ENCODE data around the gene SLC8A1. TPM values are rescaled to one million over a fixed set of nuclear protein-coding genes. Genes with fewer than 3 reads are reported as not detected.

SLC8A1 gene
- total RNA-seq, 1 donor from 2014 or later = 34.8 TPM

GRCh38 chr2:40440835-40441234 is 11.1 kb downstream of the SLC8A1 start:
- Histone ChIP-seq H3K9ac (ENCODE audit: low read length) (no peak overlapping the region), H3K27ac (ENCODE audit: low read depth, low read length) (no peak overlapping the region), H3K36me3 (ENCODE audit: insufficient read depth, low read length) (no peaks in the 10 kb centered on the region), H3K4me3 (ENCODE audit: insufficient read depth, low read depth, low read length) (no peak overlapping the region), H4K20me1 (ENCODE audit: insufficient read depth, low read length) (no peaks in the 10 kb centered on the region), H3K4me2 (ENCODE audit: low read length) (no peak overlapping the region), H3K27me3 (ENCODE audit: insufficient read depth, low read length) (no peaks in the 10 kb centered on the region), H3K4me1 (ENCODE audit: insufficient read depth, low read length) (peaks cover 5% of the 10 kb centered on the region), H3K79me2 (ENCODE audit: insufficient read depth, low read length) (no peaks in the 10 kb centered on the region), H3K9me3 (ENCODE audit: insufficient read depth, low read depth, low read length) (no peaks in the 10 kb centered on the region), H2AFZ (ENCODE audit: low read depth, low read length) (no peak overlapping the region)
- H3K9me3 Mint-ChIP-seq (ENCODE audit: unreplicated experiment) = peaks cover 2% of the 10 kb centered on the region
- no peaks in the 10 kb centered on the region for H3K27me3 Mint-ChIP-seq (ENCODE audit: low read depth, unreplicated experiment)
- H3K36me3 Mint-ChIP-seq (ENCODE audit: low read depth, unreplicated experiment) = peaks cover 2% of the 10 kb centered on the region
- DNase-seq (ENCODE audit: low read depth) = no peak
- peaks cover 60% of the 10 kb centered on the region for H3K4me1 Mint-ChIP-seq (ENCODE audit: low read depth, unreplicated experiment)
- H3K4me3 Mint-ChIP-seq (ENCODE audit: unreplicated experiment) = no peak overlapping the region
- peak overlapping the region; percentile 67 for H3K27ac Mint-ChIP-seq (ENCODE audit: unreplicated experiment)
- TF ChIP-seq CTCF (IDR thresholded peaks at IDR 0.05; ENCODE audit: insufficient read depth, low read depth, low read length) = no peak
- no peak for TF ChIP-seq EZH2 (IDR thresholded peaks at IDR 0.05; ENCODE audit: insufficient read depth, low read length)
- peak; percentile 86 for FAIRE-seq

DNA sequence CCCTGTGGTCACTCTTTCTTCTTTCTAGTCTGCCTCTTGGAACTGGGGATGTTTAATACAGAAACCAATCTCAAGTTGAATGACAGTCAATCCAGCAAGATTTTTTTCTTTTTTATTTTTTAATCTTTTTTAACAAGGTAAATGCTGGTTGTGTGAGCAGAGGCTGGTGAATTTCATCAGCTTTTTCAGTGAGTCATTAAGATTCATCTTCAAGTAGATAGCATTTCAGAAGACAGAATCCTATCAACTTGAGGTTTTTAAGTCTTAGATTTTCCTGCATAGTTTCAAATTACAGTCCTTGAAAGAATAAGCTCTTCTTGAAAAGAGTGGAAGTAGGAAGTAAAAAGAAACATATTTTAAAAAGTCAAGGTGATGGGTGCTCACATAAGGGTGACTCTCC is 12.4 kb downstream of the SLC8A1 start:
- Histone ChIP-seq H3K4me2 (ENCODE audit: low read length) (no peak overlapping the region), H4K20me1 (ENCODE audit: insufficient read depth, low read length) (no peaks in the 10 kb centered on the region), H3K4me1 (ENCODE audit: insufficient read depth, low read length) (peaks cover 17% of the 10 kb centered on the region), H3K27me3 (ENCODE audit: insufficient read depth, low read length) (no peaks in the 10 kb centered on the region), H3K36me3 (ENCODE audit: insufficient read depth, low read length) (no peaks in the 10 kb centered on the region), H3K4me3 (ENCODE audit: insufficient read depth, low read depth, low read length) (no peak overlapping the region), H3K9ac (ENCODE audit: low read length) (no peak overlapping the region), H3K27ac (ENCODE audit: low read depth, low read length) (no peak overlapping the region), H3K79me2 (ENCODE audit: insufficient read depth, low read length) (no peaks in the 10 kb centered on the region), H2AFZ (ENCODE audit: low read depth, low read length) (no peak overlapping the region), H3K9me3 (ENCODE audit: insufficient read depth, low read depth, low read length) (no peaks in the 10 kb centered on the region)
- Mint-ChIP-seq H3K36me3 (ENCODE audit: low read depth, unreplicated experiment) (no peaks in the 10 kb centered on the region), H3K27ac (ENCODE audit: unreplicated experiment) (peak overlapping the region; percentile 96), H3K9me3 (ENCODE audit: unreplicated experiment) (peaks cover 2% of the 10 kb centered on the region), H3K27me3 (ENCODE audit: low read depth, unreplicated experiment) (no peaks in the 10 kb centered on the region), H3K4me1 (ENCODE audit: low read depth, unreplicated experiment) (peaks cover 61% of the 10 kb centered on the region), H3K4me3 (ENCODE audit: unreplicated experiment) (no peak overlapping the region)
- FAIRE-seq = peak; percentile 43
- TF ChIP-seq EZH2 (IDR thresholded peaks at IDR 0.05; ENCODE audit: insufficient read depth, low read length) = no peak
- TF ChIP-seq CTCF (IDR thresholded peaks at IDR 0.05; ENCODE audit: insufficient read depth, low read depth, low read length) = no peak
- no peak for DNase-seq (ENCODE audit: low read depth)

- no peaks in the 10 kb centered on the region for H3K36me3 ChIP-seq (ENCODE audit: insufficient read depth, low read length)
- peaks cover 78% of the 10 kb centered on the region for H3K4me1 Mint-ChIP-seq (ENCODE audit: low read depth, unreplicated experiment)
- H4K20me1 ChIP-seq (ENCODE audit: insufficient read depth, low read length) = no peaks in the 10 kb centered on the region
- no peaks in the 10 kb centered on the region for H3K27me3 ChIP-seq (ENCODE audit: insufficient read depth, low read length)
- no peak overlapping the region for H3K4me3 ChIP-seq (ENCODE audit: insufficient read depth, low read depth, low read length)
- H3K27ac Mint-ChIP-seq (ENCODE audit: unreplicated experiment) = peak overlapping the region; percentile 70
- peaks cover 36% of the 10 kb centered on the region for H3K4me1 ChIP-seq (ENCODE audit: insufficient read depth, low read length)
- no peaks in the 10 kb centered on the region for H3K9me3 Mint-ChIP-seq (ENCODE audit: unreplicated experiment)
- no peaks in the 10 kb centered on the region for H3K36me3 Mint-ChIP-seq (ENCODE audit: low read depth, unreplicated experiment)
- FAIRE-seq (no peak), DNase-seq (ENCODE audit: low read depth) (no peak)
- no peak overlapping the region for H3K9ac ChIP-seq (ENCODE audit: low read length)
- H2AFZ ChIP-seq (ENCODE audit: low read depth, low read length) = no peak overlapping the region
- no peaks in the 10 kb centered on the region for H3K9me3 ChIP-seq (ENCODE audit: insufficient read depth, low read depth, low read length)
- no peaks in the 10 kb centered on the region for H3K79me2 ChIP-seq (ENCODE audit: insufficient read depth, low read length)
- H3K4me2 ChIP-seq (ENCODE audit: low read length) = no peak overlapping the region
- H3K4me3 Mint-ChIP-seq (ENCODE audit: unreplicated experiment) = no peak overlapping the region
- TF ChIP-seq CTCF (IDR thresholded peaks at IDR 0.05; ENCODE audit: insufficient read depth, low read depth, low read length) (no peak), EZH2 (IDR thresholded peaks at IDR 0.05; ENCODE audit: insufficient read depth, low read length) (no peak)
- peak overlapping the region; percentile 73 for H3K27ac ChIP-seq (ENCODE audit: low read depth, low read length)
- H3K27me3 Mint-ChIP-seq (ENCODE audit: low read depth, unreplicated experiment) = no peaks in the 10 kb centered on the region
Observed at GRCh38 chr2:40436093-40436475, 15.8 kb downstream of the SLC8A1 start.

Data from astrocyte (in vitro differentiated cells and primary cell).